NT2/D1 (cell line): ENCODE measurements around the gene QRSL1.

Experiments
- SUZ12 ChIP-seq: IDR thresholded peaks from 2 replicates; pipeline ENCODE4 v1.6.1; 2011; ENCODE audit not compliant: insufficient read length, insufficient read depth; ENCODE audit errors: extremely low read depth
- ZNF274 ChIP-seq: IDR thresholded peaks from 2 replicates; pipeline ENCODE4 v1.6.1; 2011; ENCODE audit warnings: mild to moderate bottlenecking, low read depth, low read length

DNA sequence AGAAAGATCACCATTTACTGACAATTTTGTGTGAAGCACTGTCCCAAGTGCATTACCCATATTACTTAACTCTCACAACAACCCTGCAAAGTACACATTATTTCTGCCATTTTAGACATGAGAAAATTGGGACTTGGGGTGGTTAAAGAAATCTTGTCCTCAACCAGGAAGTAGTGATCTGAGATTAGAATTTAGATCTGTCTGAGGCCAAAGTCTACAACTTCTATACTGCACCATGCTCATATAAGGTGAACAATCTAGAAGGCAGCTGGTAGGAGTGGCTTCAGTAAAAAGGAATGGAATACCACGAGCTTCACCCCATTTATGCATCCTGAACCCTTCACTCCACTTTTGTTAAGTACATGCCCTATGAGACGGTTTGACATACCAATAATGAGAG, 87.6 kb downstream of the QRSL1 start:
- no peak for TF ChIP-seq SUZ12
- TF ChIP-seq ZNF274 = no peak
